HepG2 (cell line): Measurements from ENCODE around the gene SRRM2. TPM values are rescaled to one million over a fixed set of nuclear protein-coding genes. Genes with fewer than 3 reads are reported as not detected.

Experiments
- GFI1 ChIP-seq: sonication (generic); formaldehyde crosslinking; IDR thresholded peaks from 2 replicates; pipeline ENCODE4 v1.5.0; 2020; ENCODE audit warnings: missing genetic modification reagents, mild to moderate bottlenecking, borderline replicate concordance
- KDM1A ChIP-seq: IDR thresholded peaks from 2 replicates; pipeline ENCODE4 v1.6.1; 2016; ENCODE audit warnings: missing compliant biosample characterization
- KDM6A ChIP-seq: IDR thresholded peaks from 2 replicates; pipeline ENCODE4 v1.6.1; 2016; ENCODE audit warnings: low read depth
- KLF9 ChIP-seq: IDR thresholded peaks from 2 replicates; pipeline ENCODE4 v1.6.1; 2016; ENCODE audit warnings: low read depth
- MBD4 ChIP-seq: IDR thresholded peaks from 2 replicates; pipeline ENCODE4 v1.6.1; 2012; ENCODE audit warnings: low read length, inconsistent platforms, borderline replicate concordance
- SMAD1 ChIP-seq: sonication (generic); formaldehyde crosslinking; IDR thresholded peaks from 2 replicates; pipeline ENCODE4 v1.4.0; 2020; ENCODE audit warnings: missing genetic modification reagents, low read depth, mild to moderate bottlenecking, borderline replicate concordance
- SYNCRIP ChIP-seq: fragments of 200-400 bp; formaldehyde crosslinking; IDR thresholded peaks from 2 replicates; pipeline ENCODE4 v1.6.1; 2018; ENCODE audit warnings: mild to moderate bottlenecking, low read depth, low read length; ENCODE audit not compliant: insufficient read depth
- ZFP82 ChIP-seq: sonication (generic); formaldehyde crosslinking; IDR thresholded peaks from 2 replicates; pipeline ENCODE4 v1.5.1; 2020; ENCODE audit warnings: mild to moderate bottlenecking, missing genetic modification reagents, borderline replicate concordance
- ZNF367 ChIP-seq: sonication (generic); formaldehyde crosslinking; IDR thresholded peaks from 2 replicates; pipeline ENCODE4 v1.4.0; 2020; ENCODE audit warnings: missing genetic modification reagents, borderline replicate concordance
- ZNF879 ChIP-seq: sonication (generic); formaldehyde crosslinking; IDR thresholded peaks from 2 replicates; pipeline ENCODE4 v1.8.1; 2023; ENCODE audit warnings: missing genetic modification reagents
- polyA plus RNA-seq, 8 experiments: library from polyadenylated mRNA; depleted of rRNA in 3 of 8; stranded (reverse) in 7 of 8; unstranded in 1 of 8; fragments of >200 nt; fragmentation: Illumina TruSeq in 4 of 8; extraction: Trizol in 4 of 8; gene quantifications; 2 replicates each; pipeline versions ENCODE4 v1.2.1 to v1.2.3, GENCODE V29; 2011 to 2016; ENCODE audit warnings: low read depth in 4 of 8, missing spikeins in 1 of 8, mixed read lengths in 1 of 8; ENCODE audit not compliant: insufficient read depth in 1 of 8
- total RNA-seq, 5 experiments: library from RNA; depleted of rRNA; stranded (reverse); fragments of >200 nt; fragmentation: Illumina TruSeq; extraction: Trizol; gene quantifications; 2 replicates each; pipeline ENCODE4 v1.2.3, GENCODE V29; 2016; ENCODE audit warnings: low read depth in 1 of 5
- TF ChIP-seq, protein P1 (sequence below): sonication (generic); formaldehyde crosslinking; IDR thresholded peaks from 2 replicates; pipeline ENCODE4 v1.4.0; 2020; ENCODE audit warnings: mild to moderate bottlenecking, low read depth, missing genetic modification reagents
- TF ChIP-seq, protein P2 (sequence below): fragments of 450-650 bp; IDR thresholded peaks from 2 replicates; pipeline ENCODE4 v1.6.1; 2017; ENCODE audit warnings: mild to moderate bottlenecking
- TF ChIP-seq, protein P3 (sequence below): sonication (generic); formaldehyde crosslinking; IDR thresholded peaks from 2 replicates; pipeline ENCODE4 v1.8.1; 2023; ENCODE audit warnings: mild to moderate bottlenecking, missing genetic modification reagents
- TF ChIP-seq, protein P4 (sequence below): sonication (generic); formaldehyde crosslinking; IDR thresholded peaks from 2 replicates; pipeline ENCODE4 v1.4.0; 2020; ENCODE audit warnings: missing genetic modification reagents
- TF ChIP-seq, protein P5 (sequence below): sonication (generic); formaldehyde crosslinking; IDR thresholded peaks from 2 replicates; pipeline ENCODE4 v1.4.0; 2020; ENCODE audit warnings: mild to moderate bottlenecking, missing genetic modification reagents

Gene SRRM2
- total and polyA plus RNA-seq, 2 of the 13 experiments (the other 11 are each of a cell fraction or from before 2014, with no cell fraction given) = 50.4 to 112 TPM

DNA sequence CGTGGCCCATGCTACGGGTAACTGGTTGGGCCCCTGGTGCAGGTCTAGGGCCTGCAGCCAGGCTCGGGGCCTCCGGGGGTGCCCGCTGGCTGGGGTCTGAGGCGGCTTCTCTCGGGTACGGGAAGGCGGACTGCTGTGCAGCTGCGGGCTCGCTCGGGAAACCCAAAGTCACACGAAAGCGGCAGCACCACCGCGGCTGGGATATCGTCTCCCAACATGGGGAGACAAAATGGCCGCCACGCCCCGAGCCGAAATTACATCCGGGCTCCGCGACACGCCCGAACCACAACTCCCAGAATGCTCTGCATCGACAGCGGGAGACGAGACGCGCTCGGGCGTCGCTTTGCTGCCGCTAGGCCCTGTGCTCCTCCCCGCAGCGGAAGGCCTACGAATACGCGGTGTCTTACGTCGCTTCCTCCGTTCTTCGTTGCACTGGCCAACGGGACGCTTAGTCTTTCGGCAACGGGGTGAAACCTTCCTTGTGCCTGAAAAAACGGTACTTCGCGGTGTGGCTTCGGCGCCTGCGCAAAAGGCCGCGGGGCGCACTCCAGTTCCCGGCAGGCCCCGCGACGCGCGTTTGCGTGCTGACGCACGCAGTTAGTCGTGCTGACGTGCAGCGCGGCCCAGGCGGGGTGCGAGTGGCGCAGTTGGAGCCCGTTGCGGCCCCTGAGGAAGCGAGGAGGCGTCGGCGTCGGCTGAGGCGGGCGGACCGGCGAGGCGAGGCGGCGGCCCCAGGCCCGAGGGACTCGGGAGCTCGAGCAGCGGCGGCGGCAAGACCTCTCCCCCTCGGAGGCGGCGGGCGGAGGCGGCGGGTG, at the start of gene SRRM2 (continued):
- no peak for TF ChIP-seq MBD4
- TF ChIP-seq KDM6A (CRISPR knock-in tag) = no peak
- no peak for TF ChIP-seq KDM1A (CRISPR knock-in tag)
- no peak for TF ChIP-seq KLF9
- TF ChIP-seq SMAD1 = 0 out of 2 replicates have a peak, but pooled peaks have one; percentile 34
- TF ChIP-seq, protein P1, sequence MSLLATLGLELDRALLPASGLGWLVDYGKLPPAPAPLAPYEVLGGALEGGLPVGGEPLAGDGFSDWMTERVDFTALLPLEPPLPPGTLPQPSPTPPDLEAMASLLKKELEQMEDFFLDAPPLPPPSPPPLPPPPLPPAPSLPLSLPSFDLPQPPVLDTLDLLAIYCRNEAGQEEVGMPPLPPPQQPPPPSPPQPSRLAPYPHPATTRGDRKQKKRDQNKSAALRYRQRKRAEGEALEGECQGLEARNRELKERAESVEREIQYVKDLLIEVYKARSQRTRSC (CRISPR knock-in tag) = no peak
- TF ChIP-seq, protein P2, sequence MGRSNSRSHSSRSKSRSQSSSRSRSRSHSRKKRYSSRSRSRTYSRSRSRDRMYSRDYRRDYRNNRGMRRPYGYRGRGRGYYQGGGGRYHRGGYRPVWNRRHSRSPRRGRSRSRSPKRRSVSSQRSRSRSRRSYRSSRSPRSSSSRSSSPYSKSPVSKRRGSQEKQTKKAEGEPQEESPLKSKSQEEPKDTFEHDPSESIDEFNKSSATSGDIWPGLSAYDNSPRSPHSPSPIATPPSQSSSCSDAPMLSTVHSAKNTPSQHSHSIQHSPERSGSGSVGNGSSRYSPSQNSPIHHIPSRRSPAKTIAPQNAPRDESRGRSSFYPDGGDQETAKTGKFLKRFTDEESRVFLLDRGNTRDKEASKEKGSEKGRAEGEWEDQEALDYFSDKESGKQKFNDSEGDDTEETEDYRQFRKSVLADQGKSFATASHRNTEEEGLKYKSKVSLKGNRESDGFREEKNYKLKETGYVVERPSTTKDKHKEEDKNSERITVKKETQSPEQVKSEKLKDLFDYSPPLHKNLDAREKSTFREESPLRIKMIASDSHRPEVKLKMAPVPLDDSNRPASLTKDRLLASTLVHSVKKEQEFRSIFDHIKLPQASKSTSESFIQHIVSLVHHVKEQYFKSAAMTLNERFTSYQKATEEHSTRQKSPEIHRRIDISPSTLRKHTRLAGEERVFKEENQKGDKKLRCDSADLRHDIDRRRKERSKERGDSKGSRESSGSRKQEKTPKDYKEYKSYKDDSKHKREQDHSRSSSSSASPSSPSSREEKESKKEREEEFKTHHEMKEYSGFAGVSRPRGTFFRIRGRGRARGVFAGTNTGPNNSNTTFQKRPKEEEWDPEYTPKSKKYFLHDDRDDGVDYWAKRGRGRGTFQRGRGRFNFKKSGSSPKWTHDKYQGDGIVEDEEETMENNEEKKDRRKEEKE = no peak
- TF ChIP-seq, protein P3, sequence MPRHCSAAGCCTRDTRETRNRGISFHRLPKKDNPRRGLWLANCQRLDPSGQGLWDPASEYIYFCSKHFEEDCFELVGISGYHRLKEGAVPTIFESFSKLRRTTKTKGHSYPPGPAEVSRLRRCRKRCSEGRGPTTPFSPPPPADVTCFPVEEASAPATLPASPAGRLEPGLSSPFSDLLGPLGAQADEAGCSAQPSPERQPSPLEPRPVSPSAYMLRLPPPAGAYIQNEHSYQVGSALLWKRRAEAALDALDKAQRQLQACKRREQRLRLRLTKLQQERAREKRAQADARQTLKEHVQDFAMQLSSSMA (CRISPR knock-in tag) = no peak; the same call in 1 of the 2 replicates
- peak; percentile 70; the same call in 1 of the 2 replicates for TF ChIP-seq ZNF367 (CRISPR knock-in tag)
- TF ChIP-seq, protein P4, sequence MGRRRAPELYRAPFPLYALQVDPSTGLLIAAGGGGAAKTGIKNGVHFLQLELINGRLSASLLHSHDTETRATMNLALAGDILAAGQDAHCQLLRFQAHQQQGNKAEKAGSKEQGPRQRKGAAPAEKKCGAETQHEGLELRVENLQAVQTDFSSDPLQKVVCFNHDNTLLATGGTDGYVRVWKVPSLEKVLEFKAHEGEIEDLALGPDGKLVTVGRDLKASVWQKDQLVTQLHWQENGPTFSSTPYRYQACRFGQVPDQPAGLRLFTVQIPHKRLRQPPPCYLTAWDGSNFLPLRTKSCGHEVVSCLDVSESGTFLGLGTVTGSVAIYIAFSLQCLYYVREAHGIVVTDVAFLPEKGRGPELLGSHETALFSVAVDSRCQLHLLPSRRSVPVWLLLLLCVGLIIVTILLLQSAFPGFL = no peak
- peak; percentile 31; the same call in 1 of the 2 replicates for TF ChIP-seq GFI1 (CRISPR knock-in tag)
- peak; percentile 25; the same call in 1 of the 2 replicates for TF ChIP-seq ZFP82 (CRISPR knock-in tag)
- TF ChIP-seq, protein P5, sequence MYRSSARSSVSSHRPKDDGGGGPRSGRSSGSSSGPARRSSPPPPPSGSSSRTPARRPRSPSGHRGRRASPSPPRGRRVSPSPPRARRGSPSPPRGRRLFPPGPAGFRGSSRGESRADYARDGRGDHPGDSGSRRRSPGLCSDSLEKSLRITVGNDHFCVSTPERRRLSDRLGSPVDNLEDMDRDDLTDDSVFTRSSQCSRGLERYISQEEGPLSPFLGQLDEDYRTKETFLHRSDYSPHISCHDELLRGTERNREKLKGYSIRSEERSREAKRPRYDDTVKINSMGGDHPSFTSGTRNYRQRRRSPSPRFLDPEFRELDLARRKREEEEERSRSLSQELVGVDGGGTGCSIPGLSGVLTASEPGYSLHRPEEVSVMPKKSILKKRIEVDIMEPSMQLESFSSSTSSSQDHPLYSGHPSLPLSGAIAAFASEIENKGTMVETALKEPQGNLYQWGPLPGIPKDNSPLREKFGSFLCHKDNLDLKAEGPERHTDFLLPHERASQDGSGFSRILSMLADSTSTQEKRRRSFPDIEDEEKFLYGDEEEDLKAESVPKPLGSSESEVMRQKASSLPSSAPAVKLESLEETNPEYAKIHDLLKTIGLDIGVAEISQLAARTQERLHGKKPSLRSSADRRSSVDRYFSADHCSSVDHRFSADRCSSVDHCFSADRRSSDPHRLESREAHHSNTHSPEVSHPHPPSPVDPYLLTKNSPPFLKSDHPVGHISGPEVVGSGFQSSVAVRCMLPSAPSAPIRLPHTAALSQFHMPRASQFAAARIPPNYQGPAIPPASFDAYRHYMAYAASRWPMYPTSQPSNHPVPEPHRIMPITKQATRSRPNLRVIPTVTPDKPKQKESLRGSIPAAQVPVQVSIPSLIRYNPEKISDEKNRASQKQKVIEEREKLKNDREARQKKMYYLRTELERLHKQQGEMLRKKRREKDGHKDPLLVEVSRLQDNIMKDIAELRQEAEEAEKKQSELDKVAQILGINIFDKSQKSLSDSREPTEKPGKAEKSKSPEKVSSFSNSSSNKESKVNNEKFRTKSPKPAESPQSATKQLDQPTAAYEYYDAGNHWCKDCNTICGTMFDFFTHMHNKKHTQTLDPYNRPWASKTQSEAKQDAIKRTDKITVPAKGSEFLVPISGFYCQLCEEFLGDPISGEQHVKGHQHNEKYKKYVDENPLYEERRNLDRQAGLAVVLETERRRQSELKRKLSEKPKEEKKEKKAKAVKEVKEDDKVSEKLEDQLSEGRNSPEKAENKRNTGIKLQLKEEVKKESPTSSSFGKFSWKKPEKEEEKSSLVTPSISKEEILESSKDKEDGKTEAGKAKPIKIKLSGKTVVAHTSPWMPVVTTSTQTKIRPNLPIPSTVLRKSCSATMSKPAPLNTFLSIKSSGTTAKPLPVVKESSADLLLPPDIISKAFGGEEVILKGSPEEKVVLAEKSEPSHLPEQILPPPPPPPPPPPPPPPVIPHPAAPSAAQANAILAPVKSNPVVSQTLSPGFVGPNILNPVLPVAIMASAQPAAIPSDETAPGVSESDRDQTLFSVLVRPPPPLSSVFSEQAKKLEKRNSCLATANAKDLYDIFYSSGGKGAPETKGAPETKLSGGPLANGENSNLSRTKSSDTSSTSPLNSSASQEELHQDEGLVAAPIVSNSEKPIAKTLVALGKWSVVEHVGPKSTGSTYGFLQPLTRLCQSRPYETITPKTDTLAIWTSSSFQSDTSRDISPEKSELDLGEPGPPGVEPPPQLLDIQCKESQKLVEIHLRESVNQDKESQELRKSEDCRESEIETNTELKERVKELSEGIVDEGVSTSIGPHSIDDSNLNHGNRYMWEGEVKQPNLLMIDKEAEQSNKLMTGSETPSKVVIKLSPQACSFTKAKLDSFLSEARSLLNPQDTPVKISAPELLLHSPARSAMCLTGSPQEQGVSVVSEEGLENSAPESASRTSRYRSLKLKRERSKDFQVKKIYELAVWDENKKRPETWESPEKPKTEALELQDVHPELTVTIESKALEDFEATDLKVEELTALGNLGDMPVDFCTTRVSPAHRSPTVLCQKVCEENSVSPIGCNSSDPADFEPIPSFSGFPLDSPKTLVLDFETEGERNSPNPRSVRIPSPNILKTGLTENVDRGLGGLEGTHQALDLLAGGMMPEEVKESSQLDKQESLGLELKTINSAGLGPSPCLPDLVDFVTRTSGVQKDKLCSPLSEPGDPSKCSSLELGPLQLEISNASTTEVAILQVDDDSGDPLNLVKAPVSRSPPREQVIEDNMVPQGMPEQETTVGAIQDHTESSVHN = 0 out of 2 replicates have a peak, but pooled peaks have one; percentile 71
- TF ChIP-seq SYNCRIP = no peak
- TF ChIP-seq ZNF879 = peak; percentile 85; the same call in 1 of the 2 replicates
